Spleen (tissue), 7 donors: ENCODE results near the gene DPM2.

Source experiments
- POLR2A ChIP-seq, 3 donors: fragments of 450-650 bp; IDR thresholded peaks; one replicate each; pipeline ENCODE4 v1.5.1; 2017; ENCODE audit warnings: antibody characterized with exemption in 3 of 3, mild to moderate bottlenecking in 1 of 3
- POLR2AphosphoS5 ChIP-seq, 3 donors: sonication (generic); formaldehyde crosslinking; IDR thresholded peaks; one replicate each; pipeline ENCODE4 v1.5.1; 2017; ENCODE audit warnings: antibody characterized with exemption in 3 of 3
- TF ChIP-seq, protein P1 (sequence below), 11 experiments: fragments of 200-600 bp in 7 of 11; fragments of 450-650 bp in 4 of 11; sonication (generic) in 4 of 11; IDR thresholded peaks in 8 of 11; conservative IDR thresholded peaks in 3 of 11; 1 replicate in 7 of 11; 2 replicates in 4 of 11; pipeline versions ENCODE4 v1.4.0 to v1.8.0; 2016 to 2021; ENCODE audit warnings: antibody characterized with exemption in 11 of 11, inconsistent platforms in 4 of 11, mild to moderate bottlenecking in 1 of 11
- donor health status: DM: no; HTN: no; CAD: no; lungs with moderate emphysema.
- donor health status: DM: no; HTN: no; CAD: no.
- donor health status: DM: no; HTN: no; CAD: no.

- TF ChIP-seq, protein P1, sequence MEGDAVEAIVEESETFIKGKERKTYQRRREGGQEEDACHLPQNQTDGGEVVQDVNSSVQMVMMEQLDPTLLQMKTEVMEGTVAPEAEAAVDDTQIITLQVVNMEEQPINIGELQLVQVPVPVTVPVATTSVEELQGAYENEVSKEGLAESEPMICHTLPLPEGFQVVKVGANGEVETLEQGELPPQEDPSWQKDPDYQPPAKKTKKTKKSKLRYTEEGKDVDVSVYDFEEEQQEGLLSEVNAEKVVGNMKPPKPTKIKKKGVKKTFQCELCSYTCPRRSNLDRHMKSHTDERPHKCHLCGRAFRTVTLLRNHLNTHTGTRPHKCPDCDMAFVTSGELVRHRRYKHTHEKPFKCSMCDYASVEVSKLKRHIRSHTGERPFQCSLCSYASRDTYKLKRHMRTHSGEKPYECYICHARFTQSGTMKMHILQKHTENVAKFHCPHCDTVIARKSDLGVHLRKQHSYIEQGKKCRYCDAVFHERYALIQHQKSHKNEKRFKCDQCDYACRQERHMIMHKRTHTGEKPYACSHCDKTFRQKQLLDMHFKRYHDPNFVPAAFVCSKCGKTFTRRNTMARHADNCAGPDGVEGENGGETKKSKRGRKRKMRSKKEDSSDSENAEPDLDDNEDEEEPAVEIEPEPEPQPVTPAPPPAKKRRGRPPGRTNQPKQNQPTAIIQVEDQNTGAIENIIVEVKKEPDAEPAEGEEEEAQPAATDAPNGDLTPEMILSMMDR (IDR thresholded peaks at IDR 0.05 in 8 of 11, conservative IDR thresholded peaks at IDR 0.05 in 3 of 11) = no peak
- TF ChIP-seq POLR2A (IDR thresholded peaks at IDR 0.05) (no peak), POLR2AphosphoS5 (IDR thresholded peaks at IDR 0.05) (peak in 1 of 3 donors; percentile 36)
Measured at GRCh38 chr9:127973169-127974000, 35.7 kb upstream of the DPM2 start.
